ENCODE measurements around the gene SLC17A9.

- no peak for TF ChIP-seq CTCF (IDR thresholded peaks at IDR 0.05)
- TF ChIP-seq POLR2A (IDR thresholded peaks at IDR 0.05) = no peak
Measured at GRCh38 chr20:62976886-62977285, 24.4 kb downstream of the SLC17A9 start.

All from heart left ventricle (tissue), 13 donors.